Erythroblast (primary cell): ENCODE measurements around the gene ABCA7.

Experiments used
- DNase-seq, 2 experiments: peaks; one replicate each; lab custom pipeline; 2025; lab: John Stamatoyannopoulos, UW
- GATA1 ChIP-seq: IDR thresholded peaks from 2 replicates; pipeline ENCODE4 v1.6.1; 2011; ENCODE audit warnings: low read depth, mild to moderate bottlenecking, control low read depth, low read length, moderate library complexity
- POLR2A ChIP-seq: IDR thresholded peaks from 2 replicates; pipeline ENCODE4 v1.6.1; 2011; ENCODE audit warnings: mild to moderate bottlenecking, low read length

ABCA7 gene

DNA sequence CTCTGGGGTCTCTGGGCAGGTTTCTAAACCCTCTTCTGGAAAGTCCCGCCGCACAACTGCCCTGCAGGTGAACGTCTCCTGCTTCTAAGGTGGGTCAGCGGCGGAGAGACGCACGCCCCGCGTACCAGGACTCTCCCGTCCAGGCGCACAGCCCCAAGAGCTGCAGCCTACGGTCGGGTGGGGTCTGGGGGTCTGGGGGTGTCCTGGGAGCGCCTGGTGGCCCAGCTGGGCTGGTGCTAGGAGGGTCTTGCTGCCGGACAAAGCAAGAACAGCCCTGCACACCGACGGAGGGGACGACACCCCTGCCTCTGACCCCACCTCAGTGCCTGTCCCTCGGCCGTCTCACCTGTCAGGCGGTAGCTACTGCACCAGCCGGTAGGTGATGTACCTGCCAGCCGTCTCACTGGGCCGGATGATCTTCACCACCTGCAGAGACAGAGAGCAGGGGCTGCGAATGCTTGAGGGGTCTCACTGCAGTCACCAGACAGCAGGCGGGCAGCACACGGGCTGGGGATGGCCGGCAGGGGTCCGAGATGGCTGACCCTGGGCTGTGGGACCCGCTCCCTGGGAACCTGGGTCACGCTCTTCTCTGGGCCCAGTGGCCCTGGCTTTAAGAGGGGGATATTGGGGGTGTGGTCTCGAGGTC lies 49.3 kb downstream of the ABCA7 start:
- no peak for TF ChIP-seq GATA1
- TF ChIP-seq POLR2A: no peak
- DNase-seq: no peak

DNA sequence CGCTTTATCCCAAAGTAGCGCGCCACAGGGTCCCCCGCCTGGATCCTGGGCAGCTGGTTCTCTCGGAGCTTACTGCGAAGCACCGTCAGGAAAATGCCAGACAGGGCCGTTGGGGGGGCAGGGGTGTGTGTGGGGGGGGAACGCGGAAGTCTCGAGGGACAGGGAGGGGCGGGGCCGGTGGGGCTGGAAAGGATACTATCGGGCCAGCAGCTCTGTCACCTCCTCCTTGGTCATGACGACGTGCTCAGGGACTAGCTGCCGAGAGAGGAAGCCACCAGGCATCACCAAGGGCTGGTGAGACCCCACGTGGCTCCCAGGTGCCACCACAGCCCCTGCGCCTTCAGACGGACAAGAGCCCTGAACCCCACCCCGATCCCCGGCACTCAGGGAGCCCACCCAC lies 50.0 kb downstream of the ABCA7 start:
- DNase-seq: no peak
- TF ChIP-seq GATA1 (no peak), POLR2A (no peak)

DNA sequence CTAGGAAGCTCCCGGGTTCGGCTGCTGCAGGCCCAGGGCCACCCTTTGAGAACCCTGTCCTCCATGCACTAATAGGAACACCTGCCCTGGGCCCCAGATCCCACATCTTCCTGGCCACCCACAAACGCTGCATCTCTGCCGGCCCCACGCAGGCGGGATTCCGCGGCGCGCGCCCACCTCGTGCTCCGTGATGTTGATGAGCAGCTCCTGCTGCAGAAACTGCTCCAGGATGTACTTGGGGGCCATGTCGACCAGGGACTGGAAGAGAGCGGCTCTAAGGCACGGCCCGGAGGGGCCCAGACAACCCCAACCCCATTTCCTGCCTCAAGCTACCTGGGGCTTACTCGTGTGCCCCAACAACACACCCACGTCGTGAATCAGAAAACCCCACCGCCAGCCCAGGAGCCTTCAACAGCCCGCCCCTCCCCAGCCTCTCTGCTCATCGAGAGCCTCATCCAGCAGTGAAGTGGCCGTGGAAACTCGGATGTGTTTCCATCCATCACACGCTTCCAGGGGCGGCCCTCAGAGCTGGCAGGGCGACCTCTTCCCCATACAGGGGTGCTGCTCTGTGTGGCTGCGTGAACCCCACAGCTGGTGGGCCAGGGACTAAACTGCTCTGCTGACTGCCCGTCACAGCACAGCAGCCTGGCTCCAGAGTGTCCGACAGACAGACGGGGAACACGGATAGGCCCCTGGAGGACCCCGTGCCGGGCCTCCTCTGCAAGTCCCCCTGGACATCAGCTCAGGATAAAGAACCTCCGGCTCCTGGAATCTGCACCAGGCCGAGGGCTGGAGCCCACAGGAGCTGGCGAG lies 51.0 kb downstream of the ABCA7 start:
- DNase-seq: no peak
- TF ChIP-seq GATA1: no peak
- no peak for TF ChIP-seq POLR2A

DNA sequence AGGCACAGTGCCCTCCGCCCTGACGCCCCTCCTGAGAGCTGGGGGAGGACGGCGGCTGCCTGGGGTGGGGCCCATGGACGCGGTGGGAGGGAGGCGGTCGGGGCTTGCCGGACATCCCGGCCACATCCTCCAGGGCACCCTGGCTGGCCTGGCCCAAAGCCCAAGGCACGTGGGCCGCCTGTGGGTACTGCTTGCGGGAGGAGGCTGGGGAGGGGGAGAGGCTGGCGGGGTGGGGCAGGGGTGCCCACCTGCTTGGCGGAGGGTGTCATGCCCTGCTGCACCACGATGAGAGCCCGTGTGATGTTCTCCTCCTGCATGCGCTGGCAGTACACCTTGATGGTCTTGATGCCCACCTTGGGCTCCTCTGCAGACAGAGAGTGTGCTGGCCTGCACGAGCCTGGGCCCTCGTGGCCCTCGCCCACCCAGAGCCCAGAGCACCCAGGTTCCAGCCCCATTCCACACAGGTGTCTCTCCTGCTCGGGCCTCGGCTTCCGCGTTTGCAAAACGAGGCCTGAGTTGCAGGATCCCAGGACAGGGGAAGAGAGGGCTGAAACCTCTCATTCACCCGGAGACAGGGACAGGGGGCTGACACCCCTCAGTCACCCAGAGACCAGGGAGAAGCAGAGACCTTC lies 51.8 kb downstream of the ABCA7 start:
- no peak for TF ChIP-seq GATA1
- no peak for TF ChIP-seq POLR2A
- no peak for DNase-seq

DNA sequence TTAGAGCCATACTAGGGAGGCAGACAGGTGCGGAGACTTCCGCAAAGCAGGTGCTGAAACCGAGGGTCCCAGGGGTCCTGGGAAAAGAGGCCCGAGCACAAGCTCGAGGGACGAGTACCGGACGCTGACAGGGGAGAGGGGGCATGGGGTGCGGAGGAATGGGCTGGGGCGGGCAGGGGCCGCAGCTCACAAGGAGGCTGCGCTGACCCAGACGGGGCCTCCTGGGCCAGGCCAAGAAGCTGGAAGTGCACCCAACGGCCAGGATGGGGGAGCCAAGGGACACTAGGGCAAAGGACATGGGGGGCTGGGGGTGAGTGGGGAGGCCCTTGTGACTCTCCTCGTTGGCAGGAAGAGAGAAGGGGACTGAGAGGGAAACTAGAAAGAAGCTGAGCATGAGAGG lies 53.4 kb downstream of the ABCA7 start:
- TF ChIP-seq GATA1 (no peak), POLR2A (no peak)
- DNase-seq: no peak

DNA sequence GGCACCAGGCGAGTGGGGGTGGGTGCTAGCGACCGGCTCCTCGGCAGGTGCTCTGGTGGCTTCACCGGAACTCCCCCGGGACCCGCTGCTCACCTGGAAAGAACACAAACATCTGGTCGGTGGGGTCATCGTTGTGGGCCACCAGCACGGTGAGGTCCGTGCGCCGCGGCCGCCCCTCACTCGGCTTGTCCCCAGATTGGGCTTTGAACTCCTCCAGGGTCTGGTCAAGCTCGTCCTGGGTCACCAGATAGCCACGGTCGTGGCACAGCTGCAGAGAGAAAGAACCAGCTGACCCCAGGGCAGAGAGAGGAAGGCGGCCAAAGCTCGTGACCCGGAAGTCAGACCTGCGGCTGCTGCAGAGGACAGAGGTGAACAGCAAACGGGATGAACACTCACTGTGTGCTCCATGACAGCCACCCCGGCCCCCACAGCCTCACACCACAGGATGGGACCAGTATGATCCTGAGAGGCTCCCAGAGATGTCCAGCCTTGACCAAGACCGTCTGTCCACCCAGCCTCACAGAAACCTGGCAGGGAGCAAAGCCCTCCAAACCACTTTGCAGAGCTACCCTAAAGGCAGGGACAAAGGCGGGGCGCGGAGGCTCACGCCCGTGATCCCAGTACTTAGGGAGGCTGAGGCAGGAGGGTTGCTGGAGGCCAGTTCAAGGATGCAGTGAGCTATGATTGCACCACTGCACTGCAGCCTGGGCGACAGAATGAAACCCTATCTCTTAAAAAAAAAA lies 54.1 kb downstream of the ABCA7 start:
- DNase-seq: peak in 1 of 2 experiments; percentile 52

DNA sequence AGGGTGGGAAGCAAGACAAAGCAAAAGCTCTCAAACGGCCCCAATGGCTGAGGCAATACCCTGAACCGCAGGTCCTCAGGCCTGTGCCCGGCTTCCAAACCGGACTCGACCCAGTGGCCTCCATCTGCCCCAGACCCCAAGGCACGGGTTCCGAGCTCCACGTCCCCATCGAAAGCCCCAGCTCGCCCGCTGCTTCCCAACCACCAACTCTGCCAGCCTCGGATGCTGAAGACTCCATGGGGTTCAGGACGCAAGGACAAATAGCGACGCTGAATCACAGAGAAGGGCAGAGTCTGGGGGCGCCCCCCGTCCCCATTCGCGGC lies 54.7 kb downstream of the ABCA7 start:
- TF ChIP-seq GATA1 (no peak), POLR2A (no peak)
- no peak for DNase-seq

More for the DNA sequence above, 54.1 kb downstream of the ABCA7 start:
- no peak for TF ChIP-seq GATA1
- TF ChIP-seq POLR2A: no peak

DNA sequence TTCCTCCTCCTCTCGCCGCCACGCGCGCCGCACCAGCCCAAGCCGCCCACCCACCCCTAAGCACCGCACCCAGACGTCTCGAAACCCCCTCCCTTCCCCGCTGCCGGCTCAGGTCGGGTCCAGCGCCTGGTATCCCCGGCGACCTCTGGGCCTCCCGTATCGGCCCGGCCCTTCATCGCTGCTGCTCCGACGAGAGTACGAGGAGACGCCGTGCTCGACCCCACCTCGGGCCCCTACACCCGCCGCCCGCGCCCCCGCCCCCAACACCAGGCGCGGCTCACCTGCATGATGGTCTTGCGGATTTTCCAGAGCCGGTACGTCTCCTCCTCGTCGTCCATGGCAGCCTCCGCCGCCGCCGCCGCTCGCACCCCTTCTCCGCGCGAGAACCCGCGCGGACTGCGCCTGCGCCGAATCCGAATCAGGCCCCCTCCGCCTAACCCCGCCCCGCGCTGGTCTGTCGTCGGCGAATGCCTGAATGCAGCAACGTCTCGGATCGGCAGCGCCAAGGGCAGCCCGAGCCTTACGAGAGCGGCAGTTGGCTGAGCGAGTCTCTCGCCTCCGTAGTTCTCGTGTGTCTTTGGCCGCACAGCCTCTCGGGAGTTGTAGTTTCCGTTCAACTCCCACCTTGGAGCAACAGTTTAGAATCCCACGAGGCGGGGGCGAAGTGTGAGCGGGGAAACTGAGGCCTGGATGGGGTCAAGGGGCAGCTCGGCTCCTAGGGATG lies 55.2 kb downstream of the ABCA7 start, which contains the start of gene POLR2E:
Gene POLR2E (minus strand): TSS at position 398 of the 724 bp plus-strand sequence. CDS start 60 bp downstream, at position 338.
- TF ChIP-seq POLR2A (peak; percentile 78), GATA1 (no peak)
- peak; percentile 99 for DNase-seq

DNA sequence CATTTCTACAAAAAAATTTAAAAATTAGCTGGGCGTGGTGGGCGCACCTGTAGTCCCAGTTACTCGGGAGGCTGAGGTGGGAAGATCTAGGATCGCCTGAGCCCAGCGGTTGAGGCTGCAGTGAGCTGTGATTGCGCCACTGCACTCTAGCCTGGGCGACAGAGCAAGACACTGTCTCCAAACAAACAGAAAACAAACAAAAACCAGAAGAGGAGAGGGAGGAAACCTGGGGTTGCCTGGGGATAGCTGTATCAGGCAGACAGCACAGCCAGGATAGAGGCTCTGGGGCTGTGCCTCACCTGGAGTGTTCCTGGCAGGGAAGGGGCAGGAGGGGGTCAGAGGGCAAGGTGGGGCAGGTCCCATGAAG lies 57.9 kb downstream of the ABCA7 start:
- DNase-seq: no peak
- TF ChIP-seq GATA1 (no peak), POLR2A (no peak)

DNA sequence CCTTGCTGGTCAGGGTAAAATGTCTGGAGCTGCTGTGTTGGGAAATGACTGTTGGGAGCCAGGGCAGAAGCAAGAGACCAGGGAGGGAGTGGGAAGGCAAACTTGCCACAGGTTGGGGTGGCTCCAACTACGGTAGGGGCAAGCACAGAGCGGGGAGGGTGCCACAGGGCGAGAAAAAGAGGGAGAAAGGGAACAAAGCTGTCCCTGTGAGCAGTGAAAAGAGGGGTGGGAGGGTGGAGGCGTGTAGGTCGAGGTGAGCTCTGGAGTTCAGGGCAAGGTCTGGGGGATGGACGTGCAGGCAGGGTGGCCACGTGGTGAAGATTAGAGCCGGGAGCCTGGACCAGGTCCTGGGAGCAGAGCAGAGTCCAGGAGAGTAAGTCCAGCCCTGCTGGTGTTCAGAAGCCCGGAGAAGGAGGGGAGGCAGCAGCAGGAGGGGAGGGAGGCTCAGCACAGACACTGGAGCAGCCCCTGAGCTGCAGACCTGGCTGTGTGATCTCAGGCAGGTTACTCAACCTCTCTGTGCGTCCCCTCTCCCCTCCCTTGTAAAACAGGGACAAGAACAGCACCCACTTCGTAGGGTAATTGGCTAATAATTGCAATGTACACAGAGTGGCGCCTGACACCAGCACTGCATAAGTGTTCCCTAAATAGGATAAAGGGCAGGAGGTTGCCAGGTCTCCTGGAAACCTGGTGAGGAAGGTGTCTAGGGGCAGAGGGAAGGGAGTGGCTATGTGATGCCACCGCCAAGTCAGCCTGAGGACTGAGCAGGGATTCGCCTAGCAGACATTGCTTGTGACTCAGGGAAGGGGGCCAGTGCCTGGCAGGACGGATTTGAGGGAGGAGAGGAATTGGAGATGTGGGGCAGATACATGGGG lies 58.5 kb downstream of the ABCA7 start:
- TF ChIP-seq GATA1 (no peak), POLR2A (no peak)

DNA sequence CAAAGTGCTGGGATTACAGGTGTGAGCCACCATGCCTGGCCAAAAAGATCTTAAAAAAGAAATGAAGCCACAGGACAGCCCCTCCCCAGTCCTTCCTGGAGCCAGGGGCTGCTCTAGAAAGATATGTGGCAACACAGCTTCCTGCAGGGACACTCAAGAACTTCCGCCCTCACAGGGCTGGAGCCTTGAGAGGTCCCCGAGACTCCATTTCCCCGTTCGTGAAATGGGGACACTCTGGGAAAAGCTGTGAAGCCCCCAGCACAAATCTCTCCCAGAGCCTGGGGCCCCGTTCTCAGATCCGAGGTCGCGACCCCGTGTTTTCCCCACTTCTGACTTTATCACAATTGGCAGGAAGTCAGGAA lies 61.4 kb downstream of the ABCA7 start:
- TF ChIP-seq GATA1 (no peak), POLR2A (no peak)
- DNase-seq: no peak

More for the DNA sequence above, 58.5 kb downstream of the ABCA7 start:
- DNase-seq: no peak
